Heart left ventricle (tissue), 13 donors: ENCODE data around the gene HOXA3.

Experiments
- CTCF ChIP-seq, 12 donors: fragments of 200-600 bp; sonication (generic) in 4 of 12; IDR thresholded peaks; one replicate each; pipeline versions ENCODE4 v1.5.0 to v1.8.0; 2018 to 2022; ENCODE audit warnings: antibody characterized with exemption in 12 of 12, mild to moderate bottlenecking in 5 of 12
- POLR2A ChIP-seq, 2 donors: fragments of 450-650 bp; IDR thresholded peaks; one replicate each; pipeline ENCODE4 v1.6.1; 2017; ENCODE audit warnings: antibody characterized with exemption in 2 of 2, mild to moderate bottlenecking in 2 of 2, moderate library complexity in 2 of 2
- donor health status: ischemic (EF 13 %, LVEDD 7.1; RV severe dilation, severe dysfunction).
- donor health status: DM: no; HTN: yes; CAD: no.
- donor health status: DM: no; HTN: no; CAD: no.
- donor health status: ischemic (EF 25% LVEDD 6.9; RV normal size, moderate dysfunction).
- donor health status: ischemic (EF 25% LVEDD 5.7; RV mildly dilated, moderate dysfunction).
- donor health status: ischemic (EF 35%, LVEDD 5.7; RV mildly dilated, moderate dysfunction).
- donor health status: nonischemic (EF 11% LVEDD 7.7; RV severe dilation, severe dysfunction).
- donor health status: DM: yes; HTN: yes; CAD: no.
- donor health status: PGD.
- donor health status: ischemic (EF 29% LVEDD 5.4; RV normal size, mild dysfunction).
- donor health status: nonischemic (EF 23%, LVEDD 6.1; RV moderate dilation, normal function).

GRCh38 chr7:27073076-27073475, 79.3 kb downstream of the HOXA3 start:
- TF ChIP-seq POLR2A (IDR thresholded peaks at IDR 0.05) (no peak), CTCF (IDR thresholded peaks at IDR 0.05) (no peak)
